H9 (cell line): ENCODE data around the gene SERBP1. TPM values are rescaled to one million over a fixed set of nuclear protein-coding genes. Genes with fewer than 3 reads are reported as not detected.

Experiments
- DNase-seq: peaks from one replicate; pipeline ENCODE4 v3.0.0-alpha.2; 2017
- H2AFZ ChIP-seq: one replicate; pipeline ENCODE4 v1.6.1; 2013; ENCODE audit warnings: mild to moderate bottlenecking, low read length, control low read depth, moderate library complexity
- H2AK5ac ChIP-seq: 2 replicates; pipeline ENCODE4 v1.6.1; 2013; ENCODE audit warnings: low read length, control low read depth, mixed read lengths; ENCODE audit not compliant: insufficient read length
- H2BK120ac ChIP-seq: one replicate; pipeline ENCODE4 v1.6.1; 2013; ENCODE audit warnings: low read depth, mild to moderate bottlenecking, low read length, control low read depth, inconsistent platforms; ENCODE audit not compliant: poor library complexity, severe bottlenecking
- H2BK12ac ChIP-seq: 2 replicates; pipeline ENCODE4 v1.6.1; 2013; ENCODE audit warnings: low read length, control low read depth, mixed read lengths, low read depth; ENCODE audit not compliant: insufficient read length
- H2BK15ac ChIP-seq: 2 replicates; pipeline ENCODE4 v1.6.1; 2013; ENCODE audit warnings: low read depth, low read length, control low read depth
- H2BK20ac ChIP-seq: one replicate; pipeline ENCODE4 v1.6.1; 2013; ENCODE audit warnings: low read depth, mild to moderate bottlenecking, low read length, control low read depth, inconsistent platforms; ENCODE audit not compliant: poor library complexity, severe bottlenecking
- H2BK5ac ChIP-seq: 2 replicates; pipeline ENCODE4 v1.6.1; 2013; ENCODE audit warnings: low read length, control low read depth, mixed read lengths; ENCODE audit not compliant: insufficient read length
- H3K14ac ChIP-seq: 2 replicates; pipeline ENCODE4 v1.6.1; 2013; ENCODE audit warnings: low read length, control low read depth; ENCODE audit not compliant: insufficient read depth
- H3K18ac ChIP-seq: 2 replicates; pipeline ENCODE4 v1.6.1; 2013; ENCODE audit warnings: low read depth, mild to moderate bottlenecking, mixed read lengths, low read length, control low read depth; ENCODE audit not compliant: insufficient read length
- H3K23ac ChIP-seq: 2 replicates; pipeline ENCODE4 v1.6.1; 2013; ENCODE audit warnings: low read length, control low read depth, mixed read lengths, low read depth; ENCODE audit not compliant: insufficient read length
- H3K23me2 ChIP-seq: 2 replicates; pipeline ENCODE4 v1.6.1; 2013; ENCODE audit warnings: low read depth, mild to moderate bottlenecking, mixed read lengths, low read length, control low read depth; ENCODE audit not compliant: insufficient read length, poor library complexity, severe bottlenecking
- H3K27ac ChIP-seq: 2 replicates; pipeline ENCODE4 v1.5.1; 2013; ENCODE audit warnings: low read length, control low read depth, mixed read lengths, low read depth; ENCODE audit not compliant: insufficient read length
- H3K27me3 ChIP-seq: 2 replicates; pipeline ENCODE4 v1.6.1; 2013; ENCODE audit warnings: low read length, control low read depth, inconsistent platforms; ENCODE audit not compliant: insufficient read depth
- H3K4ac ChIP-seq: 2 replicates; pipeline ENCODE4 v1.6.1; 2013; ENCODE audit warnings: low read depth, mild to moderate bottlenecking, control low read depth, inconsistent platforms, low read length, moderate library complexity
- H3K4me1 ChIP-seq: 2 replicates; pipeline ENCODE4 v1.6.1; 2013; ENCODE audit warnings: low read length, control low read depth, inconsistent platforms; ENCODE audit not compliant: insufficient read depth
- H3K4me2 ChIP-seq: 2 replicates; pipeline ENCODE4 v1.6.1; 2013; ENCODE audit warnings: low read length, control low read depth, mixed read lengths; ENCODE audit not compliant: insufficient read length, insufficient read depth
- H3K56ac ChIP-seq: 2 replicates; pipeline ENCODE4 v1.6.1; 2013; ENCODE audit warnings: low read depth, mild to moderate bottlenecking, mixed read lengths, low read length, control low read depth; ENCODE audit not compliant: insufficient read length
- H3K79me1 ChIP-seq: 2 replicates; pipeline ENCODE4 v1.6.1; 2013; ENCODE audit warnings: low read depth, mild to moderate bottlenecking, moderate library complexity, low read length, control low read depth, inconsistent platforms; ENCODE audit not compliant: insufficient read depth, poor library complexity, severe bottlenecking
- H3K79me2 ChIP-seq: 2 replicates; pipeline ENCODE4 v1.6.1; 2013; ENCODE audit warnings: low read length, control low read depth, inconsistent platforms; ENCODE audit not compliant: insufficient read depth
- H3K9ac ChIP-seq: 2 replicates; pipeline ENCODE4 v1.6.1; 2013; ENCODE audit warnings: low read length, control low read depth, mixed read lengths; ENCODE audit not compliant: insufficient read length; ENCODE audit errors: extremely low read depth
- H3K9me3 ChIP-seq: one replicate; pipeline ENCODE4 v1.6.1; 2013; ENCODE audit warnings: low read depth, low read length, inconsistent platforms; ENCODE audit not compliant: control insufficient read depth
- H3T11ph ChIP-seq: one replicate; pipeline ENCODE4 v1.6.1; 2013; ENCODE audit warnings: mild to moderate bottlenecking, low read length, control low read depth, inconsistent platforms
- H4K20me1 ChIP-seq: one replicate; pipeline ENCODE4 v1.6.1; 2013; ENCODE audit not compliant: control insufficient read depth, insufficient read length, insufficient read depth
- H4K5ac ChIP-seq: 2 replicates; pipeline ENCODE4 v1.6.1; 2013; ENCODE audit warnings: low read depth, mild to moderate bottlenecking, mixed read lengths, low read length, control low read depth; ENCODE audit not compliant: insufficient read length
- H4K8ac ChIP-seq: replicated peaks from 2 replicates; pipeline ENCODE4 v1.6.1; 2013; ENCODE audit warnings: low read length, control low read depth, mixed read lengths, low read depth; ENCODE audit not compliant: insufficient read length
- H4K91ac ChIP-seq: 2 replicates; pipeline ENCODE4 v1.6.1; 2013; ENCODE audit warnings: low read depth, mild to moderate bottlenecking, moderate library complexity, mixed read lengths, low read length, control low read depth; ENCODE audit not compliant: insufficient read length
- H3K27ac Mint-ChIP-seq, 3 experiments: 2 replicates in 2 of 3; 3 replicates in 1 of 3; pipeline ENCODE4 v1.8.0; 2020 to 2021; ENCODE audit warnings: mixed read lengths in 3 of 3, mild to moderate bottlenecking in 1 of 3, moderate library complexity in 1 of 3
- H3K27me3 Mint-ChIP-seq: 2 replicates; pipeline ENCODE4 v1.8.0; 2021; ENCODE audit warnings: low read depth, mild to moderate bottlenecking, moderate library complexity, mixed read lengths
- H3K36me3 Mint-ChIP-seq, 3 experiments: 2 replicates in 2 of 3; 3 replicates in 1 of 3; pipeline ENCODE4 v1.8.0; 2020 to 2021; ENCODE audit warnings: low read depth in 3 of 3, mixed read lengths in 3 of 3; ENCODE audit not compliant: insufficient read depth in 1 of 3
- H3K4me1 Mint-ChIP-seq, 2 experiments: 2 replicates each; pipeline ENCODE4 v1.8.0; 2020; ENCODE audit warnings: mixed read lengths in 2 of 2
- H3K4me3 Mint-ChIP-seq, 2 experiments: 2 replicates in 1 of 2; 3 replicates in 1 of 2; pipeline ENCODE4 v1.8.0; 2020 to 2021; ENCODE audit warnings: mild to moderate bottlenecking in 2 of 2, mixed read lengths in 2 of 2, moderate library complexity in 1 of 2
- H3K9me3 Mint-ChIP-seq, 2 experiments: 2 replicates in 1 of 2; 3 replicates in 1 of 2; pipeline ENCODE4 v1.8.0; 2020; ENCODE audit warnings: mild to moderate bottlenecking in 2 of 2, mixed read lengths in 2 of 2, moderate library complexity in 1 of 2
- WGBS: extraction: QIAGEN DNeasy Blood & Tissue Kit; methylation state at CpG from one replicate; pipeline ENCODE4 v1.1.7; 2013; ENCODE audit warnings: missing lambda C conversion rate, low lambda C conversion rate, mixed read lengths; ENCODE audit not compliant: insufficient read length; ENCODE audit errors: extremely low coverage; 5-methylcytosine and 5-hydroxymethylcytosine counted together
- total RNA-seq: library from RNA; stranded (reverse); gene quantifications from 2 replicates; pipeline ENCODE4 v1.2.1, GENCODE V29; 2021
- TF ChIP-seq, protein P1 (sequence below): fragments of 200-600 bp; sonication (generic); conservative IDR thresholded peaks from 3 replicates; pipeline ENCODE4 v1.8.0; 2021; ENCODE audit warnings: antibody characterized with exemption, mild to moderate bottlenecking

SERBP1 gene
- total RNA-seq, 1 experiment from 2014 or later = 495 TPM

DNA sequence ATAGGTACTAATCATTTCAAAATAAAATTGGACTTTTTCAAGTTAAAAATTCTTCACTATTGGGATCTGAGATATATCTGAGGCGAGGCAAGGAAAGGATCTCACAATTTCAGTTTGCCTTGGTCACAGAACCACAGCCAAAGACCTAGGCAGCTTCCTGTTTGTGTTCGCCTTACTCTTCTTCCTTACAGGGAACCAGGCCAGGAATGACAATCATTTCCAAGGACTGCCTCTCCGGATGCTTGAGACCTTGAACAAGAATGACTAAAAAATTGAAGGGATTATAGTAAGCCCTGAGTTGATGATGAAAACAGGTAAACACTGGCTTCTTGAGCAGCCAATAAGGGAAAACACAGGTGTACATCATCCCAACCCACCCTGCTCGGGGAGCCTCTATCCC is 35.2 kb upstream of the SERBP1 start:
- no peak overlapping the region for H3K4me3 Mint-ChIP-seq
- no peak overlapping the region for H3K27ac ChIP-seq
- no peak overlapping the region for H4K8ac ChIP-seq
- H3K9me3 ChIP-seq = no peaks in the 10 kb centered on the region
- H2BK15ac ChIP-seq = no peak overlapping the region
- no CpG with 5 or more reads among the region's 4 CpGs for WGBS
- no peak overlapping the region for H2BK120ac ChIP-seq
- H2BK12ac ChIP-seq = no peak overlapping the region
- H3K14ac ChIP-seq = no peak overlapping the region
- H4K20me1 ChIP-seq = no peaks in the 10 kb centered on the region
- no peaks in the 10 kb centered on the region for H3K79me2 ChIP-seq
- no peaks in the 10 kb centered on the region for H3K23me2 ChIP-seq
- no peak overlapping the region for H2BK20ac ChIP-seq
- no peaks in the 10 kb centered on the region for H3K27me3 ChIP-seq
- H3K4me1 Mint-ChIP-seq = peaks cover 37 to 39% of the 10 kb centered on the region in 2 experiments
- TF ChIP-seq, protein P1, sequence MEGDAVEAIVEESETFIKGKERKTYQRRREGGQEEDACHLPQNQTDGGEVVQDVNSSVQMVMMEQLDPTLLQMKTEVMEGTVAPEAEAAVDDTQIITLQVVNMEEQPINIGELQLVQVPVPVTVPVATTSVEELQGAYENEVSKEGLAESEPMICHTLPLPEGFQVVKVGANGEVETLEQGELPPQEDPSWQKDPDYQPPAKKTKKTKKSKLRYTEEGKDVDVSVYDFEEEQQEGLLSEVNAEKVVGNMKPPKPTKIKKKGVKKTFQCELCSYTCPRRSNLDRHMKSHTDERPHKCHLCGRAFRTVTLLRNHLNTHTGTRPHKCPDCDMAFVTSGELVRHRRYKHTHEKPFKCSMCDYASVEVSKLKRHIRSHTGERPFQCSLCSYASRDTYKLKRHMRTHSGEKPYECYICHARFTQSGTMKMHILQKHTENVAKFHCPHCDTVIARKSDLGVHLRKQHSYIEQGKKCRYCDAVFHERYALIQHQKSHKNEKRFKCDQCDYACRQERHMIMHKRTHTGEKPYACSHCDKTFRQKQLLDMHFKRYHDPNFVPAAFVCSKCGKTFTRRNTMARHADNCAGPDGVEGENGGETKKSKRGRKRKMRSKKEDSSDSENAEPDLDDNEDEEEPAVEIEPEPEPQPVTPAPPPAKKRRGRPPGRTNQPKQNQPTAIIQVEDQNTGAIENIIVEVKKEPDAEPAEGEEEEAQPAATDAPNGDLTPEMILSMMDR = no peak
- no peak overlapping the region for H3K18ac ChIP-seq
- no peak overlapping the region for H3K9ac ChIP-seq
- peaks cover 26% of the 10 kb centered on the region for H3K27me3 Mint-ChIP-seq
- peaks cover 11% of the 10 kb centered on the region for H3K4me1 ChIP-seq
- H3K4me2 ChIP-seq = no peak overlapping the region
- no peak overlapping the region for H3K4ac ChIP-seq
- no peak overlapping the region for H2BK5ac ChIP-seq
- H3K23ac ChIP-seq = no peak overlapping the region
- H4K5ac ChIP-seq = no peak overlapping the region
- no peak overlapping the region for H4K91ac ChIP-seq
- no peaks in the 10 kb centered on the region for H3K79me1 ChIP-seq
- no peak for DNase-seq
- no peak overlapping the region for H2AFZ ChIP-seq
- H3K56ac ChIP-seq = no peak overlapping the region
- H2AK5ac ChIP-seq = no peak overlapping the region
- H3T11ph ChIP-seq = no peak overlapping the region
- H3K36me3 Mint-ChIP-seq = no peaks in the 10 kb centered on the region
- H3K27ac Mint-ChIP-seq = no peak overlapping the region
- H3K9me3 Mint-ChIP-seq = no peaks in the 10 kb centered on the region
